DOHH2 (cell line): ENCODE measurements around the gene CDK6.

Source experiments
- H3F3A ChIP-seq: fragments of 200-600 bp; sonication (generic), shearing (Covaris generic); 2 replicates; pipeline ENCODE4 v1.6.0; 2016; ENCODE audit warnings: antibody characterized with exemption, mild to moderate bottlenecking; ENCODE audit not compliant: control insufficient read depth, insufficient read depth
- H3K27ac ChIP-seq: fragments of 200-600 bp; sonication (generic); 2 replicates; pipeline ENCODE4 v1.5.1; 2014; ENCODE audit warnings: low read depth, mild to moderate bottlenecking, low read length, moderate library complexity
- H3K27me3 ChIP-seq: fragments of 200-600 bp; sonication (generic); 2 replicates; pipeline ENCODE4 v1.6.1; 2014; ENCODE audit warnings: mild to moderate bottlenecking, low read length, mixed read lengths; ENCODE audit not compliant: control insufficient read depth
- H3K36me3 ChIP-seq: fragments of 200-600 bp; sonication (generic); 2 replicates; pipeline ENCODE4 v1.6.1; 2014; ENCODE audit warnings: mild to moderate bottlenecking, low read length, moderate library complexity, mixed read lengths; ENCODE audit not compliant: control insufficient read depth
- H3K4me1 ChIP-seq: fragments of 200-600 bp; sonication (generic); 2 replicates; pipeline ENCODE4 v1.6.1; 2014; ENCODE audit warnings: mild to moderate bottlenecking, low read length, mixed read lengths; ENCODE audit not compliant: control insufficient read depth
- H3K4me2 ChIP-seq: fragments of 200-600 bp; sonication (generic); 2 replicates; pipeline ENCODE4 v1.6.0; 2014; ENCODE audit warnings: mild to moderate bottlenecking, low read length, moderate library complexity
- H3K4me3 ChIP-seq: fragments of 200-600 bp; sonication (generic); 2 replicates; pipeline ENCODE4 v1.5.1; 2014; ENCODE audit warnings: mild to moderate bottlenecking, low read length, mixed read lengths
- H3K79me2 ChIP-seq: fragments of 200-600 bp; sonication (generic); 2 replicates; pipeline ENCODE4 v1.6.1; 2014; ENCODE audit warnings: mild to moderate bottlenecking, low read length, mixed read lengths; ENCODE audit not compliant: control insufficient read depth
- H3K9me2 ChIP-seq: fragments of 200-600 bp; sonication (generic); replicated peaks from 2 replicates; pipeline ENCODE4 v1.6.1; 2014; ENCODE audit warnings: mild to moderate bottlenecking, low read length, mixed read lengths; ENCODE audit not compliant: control insufficient read depth
- H3K9me3 ChIP-seq: fragments of 200-600 bp; sonication (generic); 2 replicates; pipeline ENCODE4 v1.6.1; 2014; ENCODE audit warnings: antibody characterized with exemption, low read length, mixed read lengths; ENCODE audit not compliant: control insufficient read depth, insufficient read depth
- H4K20me1 ChIP-seq: fragments of 200-600 bp; sonication (generic); 2 replicates; pipeline ENCODE4 v1.6.0; 2014; ENCODE audit warnings: low read depth, mild to moderate bottlenecking, antibody characterized with exemption, low read length, moderate library complexity; ENCODE audit not compliant: control insufficient read depth, insufficient read depth
- CTCF ChIP-seq: fragments of 200-600 bp; sonication (generic); IDR thresholded peaks from one replicate; pipeline ENCODE4 v1.5.1; 2014; ENCODE audit warnings: antibody characterized with exemption, mild to moderate bottlenecking, low read depth, low read length; ENCODE audit not compliant: poor library complexity, severe bottlenecking
- EZH2phosphoT487 ChIP-seq: fragments of 200-600 bp; sonication (generic); IDR thresholded peaks from 2 replicates; pipeline ENCODE4 v1.6.1; 2017; ENCODE audit warnings: borderline replicate concordance, mild to moderate bottlenecking, antibody characterized with exemption, low read length, moderate library complexity, mixed read lengths

The CDK6 gene

GRCh38 chr7:92750946-92751345, 85.4 kb downstream of the CDK6 start:
- H4K20me1 ChIP-seq, result no peaks in the 10 kb centered on the region
- no peaks in the 10 kb centered on the region for H3K27me3 ChIP-seq
- no peaks in the 10 kb centered on the region for H3K9me3 ChIP-seq
- no peaks in the 10 kb centered on the region for H3F3A ChIP-seq
- H3K36me3 ChIP-seq, result peaks cover 8% of the 10 kb centered on the region
- TF ChIP-seq CTCF (no peak), EZH2phosphoT487 (no peak)
- no peak overlapping the region for H3K4me3 ChIP-seq
- peaks cover 7% of the 10 kb centered on the region; the same call in 1 of the 2 replicates for H3K4me1 ChIP-seq
- H3K4me2 ChIP-seq, result no peak overlapping the region
- H3K27ac ChIP-seq, result no peak overlapping the region
- H3K79me2 ChIP-seq, result peaks cover 37% of the 10 kb centered on the region
- no peaks in the 10 kb centered on the region for H3K9me2 ChIP-seq

GRCh38 chr7:92750447-92750839, 85.9 kb downstream of the CDK6 start:
- Histone ChIP-seq H3K79me2 (peaks cover 40% of the 10 kb centered on the region), H3K27me3 (no peaks in the 10 kb centered on the region), H3K36me3 (peaks cover 7% of the 10 kb centered on the region), H3K9me2 (no peaks in the 10 kb centered on the region), H3F3A (no peaks in the 10 kb centered on the region), H3K9me3 (no peaks in the 10 kb centered on the region), H3K4me3 (no peak overlapping the region), H3K4me1 (peaks cover 7% of the 10 kb centered on the region; the same call in 1 of the 2 replicates), H4K20me1 (no peaks in the 10 kb centered on the region), H3K4me2 (no peak overlapping the region), H3K27ac (no peak overlapping the region)
- no peak for TF ChIP-seq EZH2phosphoT487
- no peak for TF ChIP-seq CTCF

- no peak for TF ChIP-seq CTCF
- TF ChIP-seq EZH2phosphoT487, result no peak
- H3K27me3 ChIP-seq, result no peaks in the 10 kb centered on the region
- H4K20me1 ChIP-seq, result no peaks in the 10 kb centered on the region
- no peaks in the 10 kb centered on the region for H3F3A ChIP-seq
- 0 out of 2 replicates have a peak, but pooled peaks cover 2% of the 10 kb centered on the region for H3K4me1 ChIP-seq
- no peak overlapping the region for H3K4me2 ChIP-seq
- H3K27ac ChIP-seq, result no peak overlapping the region
- H3K79me2 ChIP-seq, result peaks cover 40% of the 10 kb centered on the region
- H3K36me3 ChIP-seq, result peaks cover 5% of the 10 kb centered on the region
- no peaks in the 10 kb centered on the region for H3K9me3 ChIP-seq
- no peak overlapping the region for H3K4me3 ChIP-seq
- no peaks in the 10 kb centered on the region for H3K9me2 ChIP-seq
Observed at GRCh38 chr7:92749832-92750446, 86.4 kb downstream of the CDK6 start.
